Heart left ventricle (tissue), 16 donors: ENCODE data around the gene INPP4A. TPM values are rescaled to one million over a fixed set of nuclear protein-coding genes. Genes with fewer than 3 reads are reported as not detected.
A peak's percentile ranks its signal among the peaks of the same experiment; 100 is the strongest.

Experiments used
- ATAC-seq, 4 donors: fragments of 200-7000 bp; cut with Tn5 transposase; one replicate each; pipeline ENCODE4 v1.9.1; 2020 to 2022; ENCODE audit warnings: moderate library complexity in 4 of 4, mild to moderate bottlenecking in 3 of 4, moderate number of reproducible peaks in 1 of 4
- DNase-seq, 5 donors: peaks; one replicate each; pipeline ENCODE4 v3.0.0-alpha.2; 2020
- H3K27ac ChIP-seq, 12 donors: fragments of 200-600 bp; sonication (generic) in 4 of 12; one replicate each; pipeline versions ENCODE4 v1.5.0 to v1.8.0; 2016 to 2022; ENCODE audit warnings: mild to moderate bottlenecking in 2 of 12
- H3K27me3 ChIP-seq, 9 donors: fragments of 200-600 bp; sonication (generic) in 2 of 9; one replicate each; pipeline versions ENCODE4 v1.5.1 to v1.8.0; 2016 to 2022; ENCODE audit warnings: mild to moderate bottlenecking in 3 of 9
- H3K36me3 ChIP-seq, 9 donors: fragments of 200-600 bp; sonication (generic) in 2 of 9; one replicate each; pipeline versions ENCODE4 v1.5.0 to v1.8.0; 2018 to 2022; ENCODE audit warnings: mild to moderate bottlenecking in 2 of 9
- H3K4me1 ChIP-seq, 12 donors: fragments of 200-600 bp; sonication (generic) in 4 of 12; one replicate each; pipeline versions ENCODE4 v1.5.0 to v1.8.0; 2016 to 2022; ENCODE audit warnings: mild to moderate bottlenecking in 3 of 12
- H3K4me3 ChIP-seq, 12 donors: fragments of 200-600 bp; sonication (generic) in 4 of 12; one replicate each; pipeline versions ENCODE4 v1.5.0 to v1.8.0; 2017 to 2022; ENCODE audit warnings: mild to moderate bottlenecking in 9 of 12, moderate library complexity in 4 of 12
- H3K9me3 ChIP-seq, 12 donors: fragments of 200-600 bp; sonication (generic) in 4 of 12; one replicate each; pipeline versions ENCODE4 v1.5.0 to v1.8.0; 2016 to 2022; ENCODE audit warnings: mild to moderate bottlenecking in 1 of 12
- POLR2A ChIP-seq, 2 donors: fragments of 450-650 bp; IDR thresholded peaks; one replicate each; pipeline ENCODE4 v1.6.1; 2017; ENCODE audit warnings: antibody characterized with exemption in 2 of 2, mild to moderate bottlenecking in 2 of 2, moderate library complexity in 2 of 2
- WGBS, 4 donors: extraction: QIAGEN DNeasy Blood & Tissue Kit in 2 of 4; methylation state at CpG; one replicate each; pipeline versions ENCODE4 v1.1.5 to v1.1.7; 2013 to 2018; 5-methylcytosine and 5-hydroxymethylcytosine counted together
- intact Hi-C, 10 donors: fragments of 100-400 bp; cut with DNase I; formaldehyde crosslinking; loops; one replicate each; pipeline versions ENCODE4 v1.11.1 to v1.14.2; 2022
- polyA plus RNA-seq, 2 donors: library from polyadenylated mRNA; stranded (reverse); fragments of 200-250 nt; gene quantifications; one replicate each; pipeline ENCODE4 v1.2.3, GENCODE V29; 2013
- total RNA-seq, 9 donors: library from RNA; depleted of rRNA in 2 of 9; stranded (reverse); fragments of >200 nt in 2 of 9; fragmentation: NEBNext Ultra II Directional in 3 of 9; extraction: Animal tissue kit (Norgen Biotek cat#: 25700) in 3 of 9; gene quantifications; one replicate each; pipeline versions ENCODE4 v1.1.0 to v1.2.4, GENCODE V29; 2016 to 2023
- TF ChIP-seq, protein P1 (sequence below), 12 donors: fragments of 200-600 bp; sonication (generic) in 4 of 12; IDR thresholded peaks; one replicate each; pipeline versions ENCODE4 v1.5.0 to v1.8.0; 2018 to 2022; ENCODE audit warnings: antibody characterized with exemption in 12 of 12, mild to moderate bottlenecking in 5 of 12
- donor health status: ischemic (EF 13 %, LVEDD 7.1; RV severe dilation, severe dysfunction).
- donor health status: healthy with polysubstance abuse.
- donor health status: DM: no; HTN: yes; CAD: no.
- donor health status: DM: no; HTN: no; CAD: no.
- donor health status: ischemic (EF 25% LVEDD 6.9; RV normal size, moderate dysfunction).
- donor health status: ischemic (EF 25% LVEDD 5.7; RV mildly dilated, moderate dysfunction).
- donor health status: healthy.
- donor health status: DM: yes; HTN: yes; CAD: no.
- donor health status: ischemic (EF 35%, LVEDD 5.7; RV mildly dilated, moderate dysfunction).
- donor health status: nonischemic (EF 11% LVEDD 7.7; RV severe dilation, severe dysfunction).
- donor health status: DM: yes; HTN: yes; CAD: no.
- donor health status: PGD.
- donor health status: ischemic (EF 29% LVEDD 5.4; RV normal size, mild dysfunction).
- donor health status: nonischemic (EF 23%, LVEDD 6.1; RV moderate dilation, normal function).

Gene INPP4A
- total and polyA plus RNA-seq, 11 donors, result 5.1 to 30.5 (median 20.3) TPM

DNA sequence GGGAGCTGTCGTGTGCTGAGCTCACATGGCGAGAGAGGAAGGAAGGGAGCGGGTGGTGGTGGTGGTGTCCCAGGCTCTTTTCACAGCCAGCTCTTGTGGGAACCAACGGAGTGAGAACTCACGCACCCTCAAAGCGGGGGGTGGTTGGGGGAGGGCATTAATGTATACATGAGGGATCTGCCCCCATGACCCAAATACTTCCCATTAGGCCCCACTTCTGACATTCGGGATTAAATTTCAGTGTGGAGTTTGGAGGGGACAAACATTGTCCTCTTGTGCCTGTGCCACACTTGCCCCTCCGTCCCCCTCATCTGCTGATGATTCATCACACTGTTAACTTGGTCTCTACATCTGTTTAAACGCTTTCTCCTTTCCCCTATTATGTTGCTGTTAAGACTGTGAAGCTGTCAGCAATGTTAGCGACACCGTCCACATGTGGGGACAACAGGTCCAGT is 22.5 kb downstream of the INPP4A start:
- intact Hi-C loops, result no loop called here
- Histone ChIP-seq H3K4me3 (no peak overlapping the region), H3K4me1 (peaks cover 7 to 99% (median 38%) of the 10 kb centered on the region in 12 donors), H3K36me3 (no peaks in the 10 kb centered on the region), H3K9me3 (no peaks in the 10 kb centered on the region), H3K27ac (peak overlapping the region in 2 of 12 donors; percentile 21 to 96), H3K27me3 (no peaks in the 10 kb centered on the region)
- DNase-seq (no peak), ATAC-seq (no peak)
- no peak for TF ChIP-seq POLR2A (IDR thresholded peaks at IDR 0.05)
- TF ChIP-seq, protein P1, sequence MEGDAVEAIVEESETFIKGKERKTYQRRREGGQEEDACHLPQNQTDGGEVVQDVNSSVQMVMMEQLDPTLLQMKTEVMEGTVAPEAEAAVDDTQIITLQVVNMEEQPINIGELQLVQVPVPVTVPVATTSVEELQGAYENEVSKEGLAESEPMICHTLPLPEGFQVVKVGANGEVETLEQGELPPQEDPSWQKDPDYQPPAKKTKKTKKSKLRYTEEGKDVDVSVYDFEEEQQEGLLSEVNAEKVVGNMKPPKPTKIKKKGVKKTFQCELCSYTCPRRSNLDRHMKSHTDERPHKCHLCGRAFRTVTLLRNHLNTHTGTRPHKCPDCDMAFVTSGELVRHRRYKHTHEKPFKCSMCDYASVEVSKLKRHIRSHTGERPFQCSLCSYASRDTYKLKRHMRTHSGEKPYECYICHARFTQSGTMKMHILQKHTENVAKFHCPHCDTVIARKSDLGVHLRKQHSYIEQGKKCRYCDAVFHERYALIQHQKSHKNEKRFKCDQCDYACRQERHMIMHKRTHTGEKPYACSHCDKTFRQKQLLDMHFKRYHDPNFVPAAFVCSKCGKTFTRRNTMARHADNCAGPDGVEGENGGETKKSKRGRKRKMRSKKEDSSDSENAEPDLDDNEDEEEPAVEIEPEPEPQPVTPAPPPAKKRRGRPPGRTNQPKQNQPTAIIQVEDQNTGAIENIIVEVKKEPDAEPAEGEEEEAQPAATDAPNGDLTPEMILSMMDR (IDR thresholded peaks at IDR 0.05), result no peak
- WGBS, 4 donors, result 80 to 92% (median 89%) methylated on average over 11 of the region's 11 CpGs

- DNase-seq, result no peak
- no peak overlapping the region for H3K4me3 ChIP-seq
- no peaks in the 10 kb centered on the region for H3K27me3 ChIP-seq
- H3K36me3 ChIP-seq, result no peaks in the 10 kb centered on the region
- peaks cover 7 to 99% (median 42%) of the 10 kb centered on the region in 12 donors for H3K4me1 ChIP-seq
- no peak for ATAC-seq
- intact Hi-C loops, result no loop called here
- H3K9me3 ChIP-seq, result no peaks in the 10 kb centered on the region
- H3K27ac ChIP-seq, result peak overlapping the region in 1 of 12 donors; percentile 96
- WGBS, 4 donors, result 92 to 96% (median 93%) methylated on average over 3 of the region's 3 CpGs
- no peak for TF ChIP-seq POLR2A (IDR thresholded peaks at IDR 0.05)
- TF ChIP-seq, protein P1 (IDR thresholded peaks at IDR 0.05), result no peak
These were observed 23.0 kb downstream of the INPP4A start for GRCh38 chr2:98467652-98468051.

- H3K36me3 ChIP-seq, result no peaks in the 10 kb centered on the region
- DNase-seq (no peak), ATAC-seq (no peak)
- no peak overlapping the region for H3K4me3 ChIP-seq
- intact Hi-C loops, result no loop called here
- WGBS, 4 donors, result 93 to 98% (median 94%) methylated on average over 5 of the region's 5 CpGs
- no peak for TF ChIP-seq POLR2A (IDR thresholded peaks at IDR 0.05)
- TF ChIP-seq, protein P1 (IDR thresholded peaks at IDR 0.05), result no peak
- H3K9me3 ChIP-seq, result no peaks in the 10 kb centered on the region
- H3K27ac ChIP-seq, result peak overlapping the region in 1 of 12 donors; percentile 32
- H3K27me3 ChIP-seq, result no peaks in the 10 kb centered on the region
- H3K4me1 ChIP-seq, result peaks cover 7 to 94% (median 43%) of the 10 kb centered on the region in 12 donors
These were observed 24.1 kb downstream of the INPP4A start for GRCh38 chr2:98468621-98469236.

DNA sequence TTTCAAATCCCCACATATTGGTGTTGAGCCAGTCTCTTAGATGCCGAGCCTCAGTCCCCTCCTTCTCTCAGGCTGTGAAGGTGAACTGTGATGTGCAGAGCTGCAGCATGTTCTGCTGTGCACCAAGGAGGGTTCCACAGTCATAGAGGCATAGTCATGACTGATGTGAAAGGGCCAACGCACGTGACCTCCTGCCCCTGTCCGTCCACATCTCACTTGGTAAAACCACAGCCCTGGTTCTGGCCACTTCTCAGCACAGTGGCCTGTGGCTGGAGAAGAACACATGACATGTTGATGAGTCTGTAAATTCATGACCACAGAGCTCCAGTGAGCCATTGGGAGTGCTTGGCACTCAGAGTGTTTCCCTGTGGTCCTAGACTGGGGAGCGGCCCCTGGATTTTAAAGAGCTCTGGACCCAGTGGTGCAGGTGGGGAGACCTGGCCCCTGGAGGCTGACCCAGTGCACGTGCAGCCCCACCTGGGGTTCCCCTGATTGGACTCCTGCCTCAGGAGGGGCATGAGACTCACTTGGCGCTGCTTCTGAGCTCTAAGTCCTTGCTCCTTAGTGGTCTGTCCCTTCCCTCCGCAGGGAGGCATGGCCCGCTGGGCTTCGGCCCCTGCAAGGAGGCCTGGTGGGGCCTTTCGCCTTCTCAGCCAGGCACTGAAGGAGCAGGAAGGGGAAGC is 25.3 kb downstream of the INPP4A start:
- no peak for DNase-seq
- Histone ChIP-seq H3K9me3 (no peaks in the 10 kb centered on the region), H3K27ac (peak overlapping the region in 1 of 12 donors; percentile 9), H3K27me3 (no peaks in the 10 kb centered on the region), H3K4me3 (no peak overlapping the region), H3K4me1 (peaks cover 7 to 94% (median 41%) of the 10 kb centered on the region in 12 donors), H3K36me3 (no peaks in the 10 kb centered on the region)
- intact Hi-C loops, result no loop called here
- TF ChIP-seq POLR2A (IDR thresholded peaks at IDR 0.05), result no peak
- TF ChIP-seq, protein P1 (IDR thresholded peaks at IDR 0.05), result no peak
- 92 to 96% (median 95%) methylated on average over 10 to 11 of the region's 11 CpGs for WGBS, 4 donors
- ATAC-seq, result no peak
